Activated gamma-delta T cell treated with Interleukin-2 at 50 U/mL for 16 hours (primary cell): ENCODE measurements around the gene TFB2M.
"Not testable (repeated sequence)": the region's sequence is repeated elsewhere in the genome, so short reads cannot be mapped to it uniquely, and the experiment has no call there.

Experiments
- DNase-seq: peaks from one replicate; pipeline ENCODE4 v3.0.0-alpha.2; 2020

Gene TFB2M

DNA sequence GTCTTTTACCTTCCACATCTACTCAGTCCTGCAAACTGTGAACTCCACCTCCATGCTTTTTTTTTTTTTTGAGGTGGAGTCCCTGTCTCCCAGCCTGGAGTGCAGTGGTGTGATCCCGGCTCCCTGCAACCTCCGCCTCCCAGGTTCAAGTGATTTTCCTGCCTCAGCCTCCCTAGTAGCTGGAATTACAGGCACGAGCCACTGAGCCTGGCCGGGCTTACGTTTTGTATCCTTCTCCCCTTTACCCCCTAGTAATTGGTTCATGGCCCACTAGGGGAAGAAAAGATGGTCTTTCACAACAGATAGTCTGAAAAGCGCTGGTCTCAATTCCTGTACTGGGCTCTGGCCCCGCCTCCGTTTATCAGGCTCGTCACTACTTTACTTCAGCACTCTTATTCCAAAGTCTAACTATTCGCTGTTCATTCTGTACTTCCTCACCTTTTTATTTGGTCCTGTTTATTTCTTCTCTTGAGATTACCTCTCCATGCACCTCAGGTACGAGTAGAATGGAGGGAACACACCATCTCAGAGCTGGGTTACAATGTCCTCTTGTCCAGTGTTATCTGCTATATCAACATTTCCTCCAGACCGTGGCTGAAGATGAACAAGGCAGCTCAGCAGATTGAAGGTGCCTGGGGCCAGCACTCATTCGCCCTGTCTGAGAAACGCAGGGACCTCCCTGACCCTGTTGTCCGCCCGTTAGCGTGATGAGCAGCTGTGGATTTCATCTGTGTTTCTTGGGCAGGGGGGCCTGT, 16.4 kb upstream of the TFB2M start:
- no peak for DNase-seq

DNA sequence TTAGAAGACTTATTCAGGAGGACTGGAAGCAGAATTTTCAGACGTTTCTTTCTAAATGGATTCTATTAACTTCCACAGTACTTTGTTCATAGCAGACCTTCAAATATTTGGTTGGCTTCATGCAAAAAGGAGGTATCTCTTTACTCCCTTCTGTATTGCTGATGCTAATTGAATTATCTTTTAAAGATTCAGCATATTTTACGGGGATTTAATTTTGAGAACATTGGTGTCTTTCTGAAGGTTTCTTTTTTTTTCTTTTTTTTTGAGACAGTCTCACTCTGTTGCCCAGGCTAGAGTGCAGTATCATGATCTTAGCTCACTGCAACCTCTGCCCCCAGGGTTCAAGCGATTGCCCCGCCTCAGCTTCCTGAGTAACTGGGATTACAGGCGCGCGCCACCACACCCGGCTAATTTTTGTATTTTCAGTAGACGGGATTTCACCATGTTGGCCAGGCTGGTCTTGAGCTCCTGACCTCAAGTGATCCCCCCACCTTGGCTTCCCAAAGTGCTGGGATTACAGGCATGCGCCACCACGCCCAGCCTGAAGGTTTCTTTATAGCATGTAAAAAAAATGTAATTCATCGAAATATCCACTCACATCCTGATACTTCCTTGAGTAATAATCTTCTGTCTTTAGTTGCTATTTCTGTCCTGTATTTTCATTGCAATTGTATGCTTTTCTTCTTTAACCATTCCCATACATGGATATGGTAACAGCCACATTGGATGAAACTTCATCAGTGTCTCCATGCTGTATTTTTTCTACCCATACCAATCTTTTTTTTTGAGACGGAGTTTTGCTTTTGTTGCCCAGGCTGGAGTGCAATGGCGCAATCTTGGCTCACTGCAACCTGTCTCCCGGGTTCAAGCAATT, 14.7 kb upstream of the TFB2M start:
- DNase-seq = no peak

DNA sequence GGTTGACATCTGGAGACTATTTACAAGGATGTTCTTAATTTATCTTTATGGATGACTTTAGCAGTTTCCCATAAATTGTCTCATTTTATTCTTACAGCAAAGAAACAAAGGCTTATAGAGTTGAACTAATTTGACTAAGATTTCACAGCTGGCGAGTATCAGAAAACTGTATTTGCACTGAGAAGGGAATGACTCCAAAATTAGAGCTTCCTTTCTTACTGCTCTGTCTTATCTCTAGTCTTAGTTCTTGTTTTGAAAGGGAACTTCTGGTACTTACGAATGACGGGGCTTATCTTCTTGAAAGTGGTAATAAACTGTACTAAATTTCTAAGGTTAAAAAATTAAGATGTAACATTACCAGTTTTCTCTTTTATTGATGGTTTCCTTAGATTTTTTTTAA, 13.8 kb upstream of the TFB2M start:
- no peak for DNase-seq

DNA sequence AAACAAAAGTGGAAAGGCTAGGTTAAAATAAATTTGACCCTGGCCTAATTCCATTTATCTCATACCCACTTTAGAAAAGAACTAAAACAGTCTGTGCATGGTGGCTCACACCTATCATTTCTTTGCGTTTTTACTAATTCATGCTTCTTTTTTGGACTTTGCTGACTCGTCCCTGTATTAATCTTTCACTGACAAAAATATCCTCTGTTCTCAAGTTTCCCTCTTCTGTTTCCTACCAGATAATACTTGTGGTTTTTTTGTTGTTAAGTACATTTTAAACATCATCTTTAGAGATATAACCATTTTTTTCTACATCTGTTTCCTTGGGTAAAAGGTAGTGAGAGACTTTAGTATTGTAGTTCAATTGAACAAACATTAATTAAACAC, 11.7 kb upstream of the TFB2M start:
- DNase-seq = no peak

DNA sequence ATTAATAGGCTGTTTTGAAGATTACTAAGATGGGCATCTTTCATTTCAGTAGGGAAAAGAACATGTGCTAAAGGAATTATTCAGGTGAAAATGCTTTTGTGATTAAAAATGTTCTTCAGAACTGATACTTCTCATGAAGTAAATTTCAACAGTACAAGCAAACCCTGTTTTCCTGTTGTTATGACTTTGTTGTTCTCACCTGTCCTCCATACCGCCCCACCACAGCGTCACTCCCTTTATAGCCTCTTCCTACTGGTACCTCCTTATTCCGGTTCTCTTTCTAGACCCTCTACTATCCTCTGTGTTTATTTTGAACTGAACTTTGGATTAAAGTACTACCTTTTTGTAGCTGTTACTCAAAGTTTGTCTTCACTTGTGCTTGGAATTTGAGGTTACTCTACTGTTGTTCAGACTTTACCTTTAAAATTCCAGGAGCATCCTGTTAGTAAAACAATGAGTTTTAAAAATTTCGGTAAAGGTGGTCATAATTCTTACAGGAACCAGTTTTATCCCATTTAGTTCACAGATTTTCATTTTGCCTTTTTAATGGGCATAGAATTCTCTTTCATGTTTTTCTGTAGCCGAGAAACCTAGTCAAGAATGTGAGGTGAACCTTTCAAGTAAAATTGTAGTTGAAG, 11.1 kb upstream of the TFB2M start:
- DNase-seq = no peak

DNA sequence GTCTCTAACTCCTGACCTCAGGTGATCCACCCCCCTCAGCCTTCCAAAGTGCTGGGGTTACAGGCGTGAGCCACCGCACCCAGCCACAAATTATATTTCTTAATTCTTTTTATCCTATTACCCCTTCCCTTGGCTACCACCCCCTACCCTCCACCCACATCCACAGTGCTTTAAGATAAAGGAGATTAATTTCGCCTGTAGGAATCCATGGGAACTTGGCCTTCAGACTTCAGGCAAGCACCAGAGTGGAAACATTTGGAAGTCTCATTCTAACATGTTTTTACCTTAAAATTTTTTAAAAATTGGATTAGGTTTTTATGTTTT, 10.6 kb upstream of the TFB2M start:
- DNase-seq = no peak

DNA sequence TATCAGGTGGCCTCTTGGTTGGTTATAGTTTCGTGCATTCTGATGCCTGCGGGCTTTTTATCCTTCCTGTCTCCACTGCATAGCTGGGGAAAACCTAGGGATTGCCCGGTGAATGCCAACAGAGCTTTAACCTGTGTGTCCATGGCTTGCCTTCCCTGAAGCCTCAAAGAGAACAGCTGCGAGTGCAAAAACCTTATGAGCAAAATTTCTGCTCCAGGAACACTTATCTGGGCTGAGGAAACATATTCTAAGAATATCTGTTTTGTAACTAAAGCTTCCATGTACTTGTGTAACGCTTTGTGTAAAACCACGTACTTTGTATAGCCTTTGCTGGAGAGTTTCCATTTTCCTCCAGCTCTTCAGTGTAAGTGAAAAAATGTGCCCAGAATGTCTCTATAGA, 7.4 kb upstream of the TFB2M start:
- no peak for DNase-seq

DNA sequence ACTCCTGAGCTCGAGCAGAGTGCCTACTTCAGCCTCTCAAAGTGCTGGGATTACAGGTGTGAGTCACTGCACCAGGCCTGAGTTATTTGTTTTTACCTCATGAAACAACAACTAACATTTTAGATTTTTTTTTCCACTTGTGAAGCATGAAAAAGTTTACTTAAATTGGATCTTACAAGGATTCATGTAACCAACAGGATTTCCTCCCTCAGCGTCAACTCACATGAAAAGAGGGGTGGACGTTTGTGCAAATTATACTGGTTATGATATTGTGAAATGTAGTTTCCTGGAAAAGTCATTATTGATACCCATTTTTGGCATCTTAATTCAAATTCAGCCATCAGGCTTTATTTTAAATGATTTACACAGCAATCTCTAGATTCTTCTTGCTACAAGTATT, 6.7 kb upstream of the TFB2M start:
- DNase-seq = no peak

DNA sequence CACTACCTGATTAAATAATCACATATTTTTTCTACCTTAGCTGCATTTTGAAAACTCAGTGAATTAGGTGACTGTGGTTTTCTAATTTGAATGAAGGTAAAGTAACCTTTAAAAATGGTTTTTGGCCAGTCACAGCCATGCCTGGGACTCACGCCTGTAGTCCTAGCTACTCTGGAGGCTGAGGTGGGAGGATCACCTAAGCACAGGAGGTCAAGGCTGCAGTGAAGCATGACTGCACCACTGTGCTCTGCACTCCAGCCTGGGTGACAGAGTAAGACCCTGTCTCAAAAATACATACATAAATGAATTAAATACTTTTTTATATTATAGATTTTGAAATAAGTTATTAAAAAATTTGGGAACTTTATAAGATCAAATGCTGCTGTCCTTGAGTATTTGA, 5.9 kb upstream of the TFB2M start:
- DNase-seq = no peak

DNA sequence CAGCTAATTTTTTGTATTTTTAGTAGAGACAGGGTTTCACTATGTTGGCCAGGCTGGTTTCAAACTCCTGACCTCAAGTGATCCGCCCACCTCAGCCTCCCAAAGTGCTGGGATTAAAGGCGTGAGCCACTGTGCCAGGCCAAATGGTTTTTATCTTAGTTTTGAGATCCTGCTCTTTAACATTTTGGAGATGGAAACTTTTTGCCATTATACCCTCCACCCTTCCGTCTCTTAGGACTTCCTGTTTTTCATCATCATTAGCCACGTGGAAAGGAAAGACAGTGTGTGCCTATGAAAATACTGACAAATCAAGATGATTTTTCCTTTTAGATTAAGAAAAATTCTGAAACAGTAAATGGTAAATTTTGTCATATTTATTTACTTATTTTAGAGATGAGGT, 5.2 kb upstream of the TFB2M start:
- DNase-seq = not testable (repeated sequence)

DNA sequence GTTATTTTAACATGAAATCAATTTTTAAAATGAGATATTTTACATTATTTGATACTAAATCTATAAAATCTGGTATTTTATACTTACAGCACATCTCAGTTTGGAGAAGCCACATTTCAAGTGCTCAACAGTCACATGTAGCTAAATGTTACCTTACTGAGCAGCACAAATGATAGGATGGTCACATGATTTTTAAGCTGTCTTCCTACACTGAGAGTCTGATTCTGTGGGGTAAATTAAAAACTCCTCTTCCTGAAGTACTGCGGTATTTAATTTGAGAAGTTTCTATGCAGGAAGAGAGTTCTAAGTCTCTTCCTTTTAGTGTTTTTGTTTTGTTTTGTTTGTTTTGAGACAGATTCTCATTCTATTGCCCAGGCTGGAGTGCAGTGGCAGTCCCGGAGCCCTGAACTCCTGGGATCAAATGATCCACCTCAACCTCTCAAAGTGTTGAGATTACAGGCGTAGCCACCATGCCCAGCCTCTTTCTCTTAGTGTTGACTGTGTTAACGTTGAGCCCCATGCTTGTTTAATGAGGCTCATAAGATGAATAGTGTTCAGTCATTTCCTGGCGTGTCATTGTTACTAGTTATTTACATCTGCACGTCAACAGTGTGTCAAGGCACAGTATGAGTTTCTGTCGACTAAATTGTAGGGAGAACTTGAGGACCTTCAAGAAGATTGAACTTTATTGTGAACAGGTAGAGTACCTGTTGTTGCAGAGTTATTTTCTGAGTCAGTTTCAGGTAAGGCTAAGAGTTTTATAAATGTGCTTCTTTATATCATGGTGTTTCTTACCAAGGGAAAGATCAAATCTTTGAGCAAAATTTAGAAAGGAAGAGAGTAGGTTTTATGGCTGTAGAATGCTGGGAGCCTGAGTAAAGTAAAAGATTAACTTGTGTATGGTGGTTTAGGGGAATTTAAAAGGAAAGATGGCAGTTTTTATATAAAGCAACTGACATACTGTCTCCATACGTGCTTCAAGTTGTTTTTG, 3.5 kb upstream of the TFB2M start:
- peak; percentile 6 for DNase-seq

DNA sequence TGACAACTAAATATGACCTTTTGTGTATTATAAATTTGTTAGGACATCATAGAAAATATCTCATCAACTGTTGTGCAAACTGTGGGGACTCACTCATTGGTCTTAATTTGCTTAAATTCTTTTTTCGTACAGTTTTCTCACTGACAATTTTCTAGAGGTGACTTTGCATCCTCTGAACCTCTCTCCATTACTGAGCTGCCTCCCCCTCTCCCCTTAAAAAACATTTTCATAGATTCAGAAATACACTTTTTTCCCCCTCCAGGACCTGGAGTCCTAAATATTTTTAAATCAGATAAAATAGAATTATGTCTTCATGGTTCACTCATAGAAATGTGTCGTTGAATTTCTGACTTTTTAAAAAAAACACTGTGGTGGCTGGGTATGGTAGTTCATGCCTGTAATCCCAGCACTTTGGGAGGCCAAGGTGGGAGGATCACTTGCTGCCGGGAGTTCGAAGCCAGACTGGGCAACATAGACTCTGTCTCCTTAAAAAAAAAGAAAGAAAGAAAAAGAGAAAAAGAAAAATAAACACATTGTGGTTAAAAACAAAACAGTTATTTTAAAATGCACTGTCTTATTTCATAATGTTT, 1.7 kb upstream of the TFB2M start:
- no peak for DNase-seq

DNA sequence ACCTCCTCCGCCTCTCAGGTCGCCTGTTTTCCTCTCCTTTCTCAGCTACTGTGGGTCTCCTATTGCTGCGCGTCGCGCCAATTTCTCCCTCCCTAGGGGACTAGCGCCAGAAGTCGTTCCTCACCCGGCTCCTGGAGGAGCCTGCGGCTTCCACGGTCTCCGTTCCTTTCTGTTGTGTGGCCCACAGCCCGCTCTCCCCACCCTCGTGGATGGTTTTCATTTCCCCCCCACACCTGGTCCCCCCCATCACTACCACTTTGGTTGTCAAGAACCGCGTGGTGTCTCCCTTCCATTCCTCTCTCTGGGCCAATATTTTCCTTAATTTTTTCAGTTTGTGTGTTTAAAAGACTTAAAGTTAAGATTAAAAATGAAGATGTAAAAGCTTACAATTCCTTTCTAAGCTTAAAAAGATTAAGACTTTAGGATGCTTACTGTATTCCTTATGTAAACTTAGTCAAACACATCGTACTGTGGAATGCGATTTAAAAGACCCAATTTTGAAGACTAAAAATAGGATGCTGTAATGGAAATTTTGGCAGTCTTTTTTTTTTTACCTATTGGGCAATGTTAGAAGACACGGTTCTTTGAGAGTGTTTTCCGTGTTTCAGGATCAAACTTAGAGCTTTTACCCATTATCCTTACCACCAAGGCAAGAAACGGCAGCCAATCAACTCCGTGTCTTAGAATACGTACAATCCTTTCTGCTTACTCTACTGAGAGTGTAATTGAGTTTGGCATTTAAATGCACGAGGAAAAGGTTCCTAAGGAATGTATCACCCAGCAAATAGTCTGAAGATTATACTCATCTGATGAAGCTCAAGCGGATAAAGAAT, 968 bp upstream of the TFB2M start:
- DNase-seq = no peak

DNA sequence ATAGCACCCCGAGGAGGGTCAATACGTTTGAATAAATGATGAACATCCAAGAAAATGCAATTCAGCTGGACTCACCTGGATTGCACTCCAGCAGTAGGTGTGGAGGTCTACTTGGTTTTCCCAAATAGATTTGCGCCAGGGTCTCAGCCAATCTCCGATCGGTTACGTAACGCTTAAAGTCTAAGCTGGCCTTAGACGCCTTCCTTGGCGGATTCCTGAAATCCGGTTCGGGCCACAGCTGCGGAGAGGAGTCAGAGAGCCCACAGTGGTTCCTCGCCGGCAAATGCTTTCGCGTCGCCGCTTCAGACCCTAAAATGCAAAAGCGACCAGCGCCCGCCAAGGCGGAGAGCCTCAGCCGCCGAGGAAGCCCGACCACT, 322 bp downstream of the TFB2M start:
- no peak for DNase-seq

DNA sequence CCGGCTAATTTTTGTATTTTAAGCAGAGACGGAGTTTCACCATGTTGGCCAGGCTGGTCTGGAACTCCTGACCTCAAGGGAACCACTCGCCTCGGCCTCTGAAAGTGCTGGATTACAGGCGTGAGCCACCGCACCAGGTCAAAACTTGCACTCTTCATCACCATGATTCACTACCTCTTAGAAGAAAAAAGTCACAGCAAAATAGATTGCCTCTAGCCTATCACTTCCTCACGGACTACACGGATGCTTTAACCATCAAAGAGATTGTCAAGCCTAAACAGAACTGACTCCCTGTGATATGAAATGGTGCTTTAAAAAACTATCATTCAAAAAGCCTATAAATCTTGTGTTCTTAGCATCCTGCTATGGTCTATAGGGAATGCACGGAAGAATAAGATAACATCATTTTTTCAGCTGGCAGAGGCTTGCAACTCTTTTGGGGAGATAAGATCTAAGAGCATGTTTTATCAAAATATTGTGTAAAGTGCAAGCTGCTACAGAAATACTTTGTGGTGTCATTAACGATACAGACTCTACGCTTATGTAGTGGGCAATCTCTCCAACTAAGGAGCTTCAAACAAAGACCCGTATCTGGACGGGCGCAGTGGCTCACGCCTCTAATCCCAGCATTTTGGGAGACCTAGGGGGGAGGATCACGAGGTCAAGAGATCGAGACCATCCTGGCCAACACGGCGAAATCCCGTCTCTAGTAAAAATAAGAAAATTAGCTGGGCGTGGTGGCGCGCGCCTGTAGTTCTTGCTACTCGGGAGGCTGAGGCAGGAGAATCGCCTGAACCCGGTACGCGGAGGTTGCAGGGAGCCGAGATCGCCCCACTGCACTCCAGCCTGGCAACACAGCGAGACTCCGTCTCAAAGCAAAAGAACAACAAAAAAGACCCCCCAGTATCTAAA, 966 bp downstream of the TFB2M start:
- no peak for DNase-seq

DNA sequence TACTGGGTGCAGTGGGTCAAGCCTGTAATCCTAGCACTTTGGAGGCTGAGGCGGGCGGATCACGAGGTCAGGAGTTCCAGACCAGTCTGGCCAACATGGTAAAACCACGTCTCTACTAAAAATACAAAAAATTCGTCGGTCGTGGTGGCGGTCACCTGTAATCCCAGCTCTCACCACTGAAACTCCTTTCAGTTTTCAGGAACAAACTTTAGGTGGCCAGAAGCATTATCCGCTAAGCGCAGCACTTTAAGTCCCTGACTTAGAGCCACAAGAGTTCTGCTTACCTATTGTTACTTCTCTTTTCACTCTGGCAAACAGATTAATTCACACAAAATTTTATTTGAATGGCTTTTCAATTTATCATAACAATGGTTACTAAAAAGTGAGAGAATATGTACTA, 5.2 kb downstream of the TFB2M start:
- DNase-seq = not testable (repeated sequence)

DNA sequence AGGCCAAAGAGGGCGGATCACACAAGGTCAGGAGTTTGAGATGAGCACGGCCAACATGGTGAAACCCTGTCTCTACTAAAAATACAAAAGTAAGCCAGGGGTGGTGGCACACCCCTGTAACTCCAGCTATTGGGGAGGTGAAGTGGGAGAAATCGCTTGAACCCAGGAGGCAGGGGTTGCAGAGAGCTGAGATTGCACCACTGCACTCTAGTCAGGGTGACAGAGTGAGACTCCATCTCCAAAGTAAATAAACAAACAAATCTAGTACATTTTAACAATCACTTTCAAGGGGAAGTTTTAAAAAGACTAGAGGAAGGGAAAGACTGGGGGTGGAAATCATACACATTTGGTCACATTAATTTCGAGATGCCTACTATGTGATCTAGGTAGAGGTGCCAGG, 6.8 kb downstream of the TFB2M start:
- DNase-seq = no peak

DNA sequence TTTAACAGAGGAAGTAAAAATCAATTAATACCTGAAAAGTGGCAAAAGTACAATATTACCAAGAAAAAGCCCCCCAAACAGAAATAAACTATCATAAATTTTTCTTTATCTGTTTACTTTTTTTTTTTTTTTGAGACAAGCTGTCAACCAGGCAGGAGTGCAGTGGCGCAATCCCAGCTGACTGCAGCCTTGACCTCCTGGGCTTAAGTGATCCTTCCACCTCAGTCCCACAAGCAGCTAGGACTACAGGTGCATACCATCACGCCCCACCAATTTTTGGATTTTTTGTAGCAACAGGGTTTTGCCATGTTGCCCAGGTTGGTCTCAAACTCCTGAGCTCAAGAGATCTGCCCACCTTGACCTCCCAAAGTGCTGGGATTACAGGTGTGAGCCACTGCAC, 8.0 kb downstream of the TFB2M start:
- DNase-seq = no peak

DNA sequence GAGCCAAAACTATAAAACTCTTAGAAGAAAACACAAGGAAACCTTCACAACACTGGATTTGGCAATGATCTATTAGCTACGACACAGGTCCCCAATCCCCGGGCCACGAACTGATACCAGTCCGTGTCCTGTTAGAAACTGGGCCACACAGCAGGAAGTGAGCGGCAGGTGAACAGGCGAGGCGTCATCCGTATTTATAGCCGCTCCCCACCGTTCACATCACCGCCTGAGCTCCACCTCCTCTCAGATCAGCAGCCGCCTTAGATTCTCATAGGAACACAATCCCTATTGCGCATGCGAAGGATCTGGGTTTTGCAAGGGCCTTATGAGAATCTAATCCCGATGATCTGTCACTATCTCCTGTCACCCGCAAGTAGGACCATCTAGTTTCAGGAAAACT, 11.9 kb downstream of the TFB2M start:
- no peak for DNase-seq

DNA sequence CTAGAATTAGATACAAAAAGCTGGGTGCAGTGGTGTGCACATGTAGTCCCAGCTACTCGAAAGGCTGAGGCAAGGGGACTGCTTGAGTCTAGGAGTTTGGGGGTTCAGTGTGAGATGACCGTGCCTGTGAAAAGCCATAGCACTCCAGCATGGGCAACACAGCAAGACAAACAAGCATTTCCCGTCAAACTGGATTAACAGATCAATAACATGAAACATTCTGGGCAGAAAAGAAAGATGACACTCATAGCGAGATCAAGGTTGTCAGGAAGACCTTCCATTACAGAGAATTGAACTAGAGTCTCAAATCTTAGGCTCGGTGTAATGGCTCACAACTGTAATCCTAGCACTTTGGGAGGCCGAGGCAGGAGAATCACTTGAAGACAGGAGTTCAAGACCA, 14.0 kb downstream of the TFB2M start:
- no peak for DNase-seq

DNA sequence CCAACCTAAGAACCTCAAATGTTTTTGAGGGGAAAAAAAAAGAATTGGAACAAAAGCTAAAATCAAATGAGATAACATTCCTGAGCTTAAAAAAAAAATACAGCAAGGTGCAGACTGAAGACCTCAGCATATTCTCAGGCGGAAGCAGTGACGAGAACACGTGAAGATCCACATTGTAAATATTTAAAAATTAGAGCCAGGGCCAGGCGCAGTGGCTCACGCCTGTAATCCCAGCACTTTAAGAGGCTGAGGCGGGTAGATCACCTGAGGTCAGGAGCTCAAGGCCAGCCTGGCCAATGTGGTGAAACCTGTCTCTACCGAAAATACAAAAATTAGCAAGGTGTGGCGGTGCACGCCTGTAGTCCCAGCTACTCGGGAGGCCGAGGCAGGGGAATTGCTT, 15.7 kb downstream of the TFB2M start:
- no peak for DNase-seq
